Neural cell (in vitro differentiated cells): ENCODE data around the gene TMEM250. TPM values are rescaled to one million over a fixed set of nuclear protein-coding genes. Genes with fewer than 3 reads are reported as not detected.

Source experiments
- H2AFZ ChIP-seq: fragments of 200-600, 300-800 bp; sonication (generic), shearing (Covaris generic); 2 replicates; pipeline ENCODE4 v1.6.0; 2014; ENCODE audit warnings: low read depth, mild to moderate bottlenecking, antibody characterized with exemption, low read length, moderate library complexity
- H3F3A ChIP-seq: fragments of 200-600 bp; shearing (Covaris generic); 2 replicates; pipeline ENCODE4 v1.6.1; 2016; ENCODE audit warnings: mild to moderate bottlenecking, moderate library complexity, mixed read lengths, antibody characterized with exemption, low read length; ENCODE audit not compliant: insufficient read depth, poor library complexity, severe bottlenecking
- H3K27ac ChIP-seq: fragments of 200-600, 300-800 bp; sonication (generic), shearing (Covaris generic); 2 replicates; pipeline ENCODE4 v1.5.1; 2014; ENCODE audit warnings: mild to moderate bottlenecking, low read length, moderate library complexity
- H3K27me3 ChIP-seq: fragments of 300-800, 200-600 bp; sonication (generic), shearing (Covaris generic); 2 replicates; pipeline ENCODE4 v1.6.0; 2014; ENCODE audit warnings: mild to moderate bottlenecking, low read depth, low read length, moderate library complexity; ENCODE audit not compliant: insufficient read depth
- H3K36me3 ChIP-seq: fragments of 300-800, 200-600 bp; sonication (generic), shearing (Covaris generic); 2 replicates; pipeline ENCODE4 v1.5.1; 2014; ENCODE audit warnings: mild to moderate bottlenecking, antibody characterized with exemption, low read length, moderate library complexity; ENCODE audit not compliant: insufficient read depth
- H3K4me2 ChIP-seq: fragments of 300-800, 200-600 bp; sonication (generic), shearing (Covaris generic); 2 replicates; pipeline ENCODE4 v1.6.0; 2014; ENCODE audit warnings: mild to moderate bottlenecking, low read length
- H3K4me3 ChIP-seq: fragments of 300-800, 200-600 bp; sonication (generic), shearing (Covaris generic); 2 replicates; pipeline ENCODE4 v1.5.1; 2014; ENCODE audit warnings: mild to moderate bottlenecking, low read length, moderate library complexity
- H3K79me2 ChIP-seq: fragments of 200-600 bp; shearing (Covaris generic); replicated peaks from 2 replicates; pipeline ENCODE4 v1.6.0; 2014; ENCODE audit warnings: mild to moderate bottlenecking, low read length, moderate library complexity; ENCODE audit not compliant: insufficient read depth
- H3K9ac ChIP-seq: fragments of 300-800, 200-600 bp; sonication (generic), shearing (Covaris generic); 2 replicates; pipeline ENCODE4 v1.6.1; 2016; ENCODE audit warnings: mild to moderate bottlenecking, low read length, mixed read lengths
- H3K9me2 ChIP-seq: fragments of 200-600 bp; shearing (Covaris generic); 2 replicates; pipeline ENCODE4 v1.6.1; 2016; ENCODE audit warnings: mild to moderate bottlenecking, low read length, mixed read lengths; ENCODE audit not compliant: insufficient read depth
- H3K9me3 ChIP-seq: fragments of 200-600, 300-800 bp; sonication (generic), shearing (Covaris generic); 2 replicates; pipeline ENCODE4 v1.6.1; 2016; ENCODE audit warnings: mild to moderate bottlenecking, mixed run types, low read length, moderate library complexity, mixed read lengths
- H4K20me1 ChIP-seq: fragments of 200-600 bp; shearing (Covaris generic); 2 replicates; pipeline ENCODE4 v1.6.1; 2016; ENCODE audit warnings: mild to moderate bottlenecking, mixed run types; ENCODE audit not compliant: insufficient read depth
- EP300 ChIP-seq: fragments of 450-650 bp; conservative IDR thresholded peaks from 2 replicates; pipeline ENCODE4 v1.6.1; 2014; ENCODE audit warnings: antibody characterized with exemption, mild to moderate bottlenecking, moderate library complexity; ENCODE audit not compliant: poor library complexity, severe bottlenecking
- EZH2 ChIP-seq: fragments of 200-600, 300-800 bp; shearing (Covaris generic), sonication (generic); IDR thresholded peaks from 2 replicates; pipeline ENCODE4 v1.6.1; 2014; ENCODE audit warnings: antibody characterized with exemption, low read length, borderline replicate concordance, mild to moderate bottlenecking; ENCODE audit not compliant: insufficient read depth, poor library complexity, severe bottlenecking
- MXI1 ChIP-seq: fragments of 450-650 bp; conservative IDR thresholded peaks from 2 replicates; pipeline ENCODE4 v1.6.1; 2014; ENCODE audit warnings: antibody characterized with exemption, mild to moderate bottlenecking; ENCODE audit not compliant: poor library complexity, severe bottlenecking
- POLR2AphosphoS5 ChIP-seq: IDR thresholded peaks from 2 replicates; pipeline ENCODE4 v1.6.1; 2012
- RAD21 ChIP-seq: fragments of 450-650 bp; conservative IDR thresholded peaks from 2 replicates; pipeline ENCODE4 v1.6.1; 2014; ENCODE audit warnings: antibody characterized with exemption, mild to moderate bottlenecking, moderate library complexity
- SMC3 ChIP-seq: fragments of 450-650 bp; conservative IDR thresholded peaks from 2 replicates; pipeline ENCODE4 v1.6.1; 2014; ENCODE audit warnings: antibody characterized with exemption, mild to moderate bottlenecking, moderate library complexity; ENCODE audit not compliant: poor library complexity
- TAF1 ChIP-seq: IDR thresholded peaks from 2 replicates; pipeline ENCODE4 v1.6.1; 2012; ENCODE audit warnings: low read depth
- polyA plus RNA-seq: library from polyadenylated mRNA; depleted of rRNA; stranded (reverse); fragments of >200 nt; gene quantifications from 2 replicates; pipeline ENCODE4 v1.2.3, GENCODE V29; 2014
- TF ChIP-seq, protein P1 (sequence below): IDR thresholded peaks from 2 replicates; pipeline ENCODE4 v1.6.1; 2012; ENCODE audit warnings: borderline replicate concordance
- TF ChIP-seq, protein P2 (sequence below): fragments of 450-650 bp; IDR thresholded peaks from 2 replicates; pipeline ENCODE4 v1.5.1; 2014; ENCODE audit warnings: antibody characterized with exemption, mild to moderate bottlenecking, moderate library complexity; ENCODE audit not compliant: poor library complexity, severe bottlenecking

Gene TMEM250
- polyA plus RNA-seq, 1 donor from 2014 or later, result 15.0 TPM

DNA sequence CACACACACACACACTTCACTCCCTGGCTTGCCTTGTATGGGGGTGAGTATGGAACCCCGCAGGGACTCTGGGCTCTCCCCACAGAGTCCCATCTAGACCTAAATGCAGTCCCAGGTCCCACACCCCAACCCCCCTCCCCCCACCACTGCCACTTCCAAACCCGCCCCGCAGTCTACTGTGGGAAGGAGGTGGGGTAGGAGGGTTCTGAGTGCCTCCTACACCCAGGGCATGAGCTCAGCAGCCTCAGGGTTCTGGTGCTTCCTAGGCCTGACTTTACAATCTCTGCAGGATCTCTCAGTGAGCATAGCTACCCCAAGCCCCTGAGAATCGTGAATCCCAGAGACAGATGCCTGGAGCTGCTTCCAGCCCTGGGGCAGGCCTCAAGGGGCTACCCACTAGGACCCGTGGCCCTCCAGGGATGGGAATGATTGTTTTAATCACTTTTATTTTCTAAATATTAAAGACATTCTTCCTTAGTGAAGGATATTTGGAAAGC, 22.1 kb downstream of the TMEM250 start:
- H3K36me3 ChIP-seq, result no peaks in the 10 kb centered on the region
- H3K4me3 ChIP-seq, result no peak overlapping the region
- H3F3A ChIP-seq, result no peaks in the 10 kb centered on the region
- no peaks in the 10 kb centered on the region for H3K79me2 ChIP-seq
- H3K9me2 ChIP-seq, result no peaks in the 10 kb centered on the region
- H3K27ac ChIP-seq, result no peak overlapping the region
- H3K4me2 ChIP-seq, result no peak overlapping the region
- no peaks in the 10 kb centered on the region for H4K20me1 ChIP-seq
- H2AFZ ChIP-seq, result no peak overlapping the region
- TF ChIP-seq RAD21 (no peak), POLR2AphosphoS5 (no peak), SMC3 (no peak)
- peaks cover 14% of the 10 kb centered on the region for H3K27me3 ChIP-seq
- H3K9me3 ChIP-seq, result no peaks in the 10 kb centered on the region
- no peak overlapping the region for H3K9ac ChIP-seq

DNA sequence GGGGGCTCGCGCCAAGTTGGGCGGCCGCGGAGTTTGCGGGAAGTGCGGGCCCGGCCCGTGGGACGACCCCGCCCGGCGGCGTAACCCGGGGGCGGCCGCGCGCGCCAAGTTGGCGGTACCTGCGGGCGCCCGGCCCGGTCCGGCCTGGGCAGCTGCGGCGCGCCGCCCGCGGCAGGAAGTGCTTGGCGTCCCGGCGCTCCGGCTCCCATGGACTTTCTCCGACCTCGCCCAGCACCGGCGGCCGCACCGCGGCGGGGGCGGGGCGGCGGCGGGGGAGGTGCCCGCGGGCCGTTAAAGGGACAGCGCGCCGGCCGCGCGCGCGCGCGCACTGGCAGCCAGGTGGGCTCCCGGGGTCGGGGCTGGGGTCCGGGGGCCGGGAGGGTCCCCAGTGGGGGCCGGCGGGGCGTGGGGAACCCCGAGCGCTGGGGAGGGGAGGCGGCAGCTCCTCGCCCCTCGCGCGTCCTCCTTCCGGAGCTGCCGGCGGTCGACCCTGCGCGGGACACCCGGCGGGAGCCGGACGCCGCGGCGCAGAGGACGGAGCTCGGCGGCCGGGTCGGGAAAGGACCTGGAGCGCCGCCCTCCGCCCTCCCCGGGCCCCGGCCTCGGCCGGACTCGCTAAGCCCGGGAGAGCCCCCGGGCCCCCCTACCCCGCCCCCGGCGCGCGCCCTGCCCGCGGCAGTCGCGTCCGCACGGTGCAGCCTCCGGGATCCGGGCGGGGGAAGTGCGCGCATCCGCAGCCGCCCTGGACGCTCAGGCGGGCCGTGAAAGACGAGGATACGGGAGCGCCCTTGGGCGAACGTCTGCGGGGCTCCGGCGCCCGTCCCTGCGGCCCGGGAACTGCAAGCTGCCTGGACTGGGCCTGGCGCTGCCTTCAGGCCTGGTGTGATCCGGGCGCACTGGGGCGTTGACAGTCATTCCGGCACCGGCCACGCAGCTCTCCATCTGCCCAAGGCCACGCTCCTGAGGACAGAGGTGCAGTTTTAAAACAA, 23.3 kb downstream of the TMEM250 start, which contains the start of gene NACC2:
Gene NACC2, minus strand, starts transcription at position 220 of the 989 bp plus-strand sequence. CDS start 44,768 bp downstream, outside the sequence.
- Histone ChIP-seq H3K4me3 (peak within 1 kb of the TSS; percentile 63), H3K27ac (no peak within 1 kb of the TSS), H3K27me3 (peaks cover 14% of the 10 kb centered on the region), H3K4me2 (no peak within 1 kb of the TSS), H3K79me2 (no peaks in the 10 kb centered on the region), H3K9me3 (no peaks in the 10 kb centered on the region), H3K36me3 (no peaks in the 10 kb centered on the region), H3F3A (no peaks in the 10 kb centered on the region), H3K9me2 (no peaks in the 10 kb centered on the region), H4K20me1 (no peaks in the 10 kb centered on the region), H3K9ac (peak within 1 kb of the TSS; percentile 34), H2AFZ (no peak within 1 kb of the TSS)
- TF ChIP-seq, protein P1, sequence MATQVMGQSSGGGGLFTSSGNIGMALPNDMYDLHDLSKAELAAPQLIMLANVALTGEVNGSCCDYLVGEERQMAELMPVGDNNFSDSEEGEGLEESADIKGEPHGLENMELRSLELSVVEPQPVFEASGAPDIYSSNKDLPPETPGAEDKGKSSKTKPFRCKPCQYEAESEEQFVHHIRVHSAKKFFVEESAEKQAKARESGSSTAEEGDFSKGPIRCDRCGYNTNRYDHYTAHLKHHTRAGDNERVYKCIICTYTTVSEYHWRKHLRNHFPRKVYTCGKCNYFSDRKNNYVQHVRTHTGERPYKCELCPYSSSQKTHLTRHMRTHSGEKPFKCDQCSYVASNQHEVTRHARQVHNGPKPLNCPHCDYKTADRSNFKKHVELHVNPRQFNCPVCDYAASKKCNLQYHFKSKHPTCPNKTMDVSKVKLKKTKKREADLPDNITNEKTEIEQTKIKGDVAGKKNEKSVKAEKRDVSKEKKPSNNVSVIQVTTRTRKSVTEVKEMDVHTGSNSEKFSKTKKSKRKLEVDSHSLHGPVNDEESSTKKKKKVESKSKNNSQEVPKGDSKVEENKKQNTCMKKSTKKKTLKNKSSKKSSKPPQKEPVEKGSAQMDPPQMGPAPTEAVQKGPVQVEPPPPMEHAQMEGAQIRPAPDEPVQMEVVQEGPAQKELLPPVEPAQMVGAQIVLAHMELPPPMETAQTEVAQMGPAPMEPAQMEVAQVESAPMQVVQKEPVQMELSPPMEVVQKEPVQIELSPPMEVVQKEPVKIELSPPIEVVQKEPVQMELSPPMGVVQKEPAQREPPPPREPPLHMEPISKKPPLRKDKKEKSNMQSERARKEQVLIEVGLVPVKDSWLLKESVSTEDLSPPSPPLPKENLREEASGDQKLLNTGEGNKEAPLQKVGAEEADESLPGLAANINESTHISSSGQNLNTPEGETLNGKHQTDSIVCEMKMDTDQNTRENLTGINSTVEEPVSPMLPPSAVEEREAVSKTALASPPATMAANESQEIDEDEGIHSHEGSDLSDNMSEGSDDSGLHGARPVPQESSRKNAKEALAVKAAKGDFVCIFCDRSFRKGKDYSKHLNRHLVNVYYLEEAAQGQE, result no peak
- TF ChIP-seq MXI1 (no peak), TAF1 (no peak), RAD21 (no peak), EP300 (no peak), SMC3 (no peak), EZH2 (no peak), POLR2AphosphoS5 (no peak)
- TF ChIP-seq, protein P2, sequence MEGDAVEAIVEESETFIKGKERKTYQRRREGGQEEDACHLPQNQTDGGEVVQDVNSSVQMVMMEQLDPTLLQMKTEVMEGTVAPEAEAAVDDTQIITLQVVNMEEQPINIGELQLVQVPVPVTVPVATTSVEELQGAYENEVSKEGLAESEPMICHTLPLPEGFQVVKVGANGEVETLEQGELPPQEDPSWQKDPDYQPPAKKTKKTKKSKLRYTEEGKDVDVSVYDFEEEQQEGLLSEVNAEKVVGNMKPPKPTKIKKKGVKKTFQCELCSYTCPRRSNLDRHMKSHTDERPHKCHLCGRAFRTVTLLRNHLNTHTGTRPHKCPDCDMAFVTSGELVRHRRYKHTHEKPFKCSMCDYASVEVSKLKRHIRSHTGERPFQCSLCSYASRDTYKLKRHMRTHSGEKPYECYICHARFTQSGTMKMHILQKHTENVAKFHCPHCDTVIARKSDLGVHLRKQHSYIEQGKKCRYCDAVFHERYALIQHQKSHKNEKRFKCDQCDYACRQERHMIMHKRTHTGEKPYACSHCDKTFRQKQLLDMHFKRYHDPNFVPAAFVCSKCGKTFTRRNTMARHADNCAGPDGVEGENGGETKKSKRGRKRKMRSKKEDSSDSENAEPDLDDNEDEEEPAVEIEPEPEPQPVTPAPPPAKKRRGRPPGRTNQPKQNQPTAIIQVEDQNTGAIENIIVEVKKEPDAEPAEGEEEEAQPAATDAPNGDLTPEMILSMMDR, result no peak
